Colon (tissue), 2 donors: ENCODE measurements around the gene GLCCI1.

ENCODE experiments used
- FAIRE-seq: peaks from 2 replicates; lab custom pipeline; 2012; peaks lifted over from hg19 to GRCh38; lab: Jason Lieb, UNC
- donor health status: control.
- donor health status: control.

GLCCI1 gene

DNA sequence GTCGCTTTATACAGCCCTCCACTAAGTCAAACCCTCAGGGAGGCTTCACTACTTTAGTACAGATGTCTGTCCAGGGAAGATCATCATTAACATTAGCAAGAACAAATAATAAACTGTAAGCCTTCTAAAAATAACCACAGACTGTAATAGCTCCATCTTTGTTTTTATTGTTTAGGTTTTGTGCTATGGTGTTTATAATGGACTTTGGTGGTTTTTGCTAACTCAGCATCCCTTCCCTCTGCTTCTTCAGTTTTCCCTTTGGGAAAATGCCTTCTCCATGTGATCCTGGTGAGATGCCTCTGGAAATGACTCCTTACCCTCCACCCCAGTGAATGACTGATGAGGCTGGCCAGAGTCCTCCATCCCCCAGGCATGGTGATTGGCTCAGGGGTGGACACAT lies 162.1 kb downstream of the GLCCI1 start:
- FAIRE-seq: no peak

- no peak for FAIRE-seq
These were observed 163.4 kb downstream of the GLCCI1 start for GRCh38 chr7:8131694-8132605.

DNA sequence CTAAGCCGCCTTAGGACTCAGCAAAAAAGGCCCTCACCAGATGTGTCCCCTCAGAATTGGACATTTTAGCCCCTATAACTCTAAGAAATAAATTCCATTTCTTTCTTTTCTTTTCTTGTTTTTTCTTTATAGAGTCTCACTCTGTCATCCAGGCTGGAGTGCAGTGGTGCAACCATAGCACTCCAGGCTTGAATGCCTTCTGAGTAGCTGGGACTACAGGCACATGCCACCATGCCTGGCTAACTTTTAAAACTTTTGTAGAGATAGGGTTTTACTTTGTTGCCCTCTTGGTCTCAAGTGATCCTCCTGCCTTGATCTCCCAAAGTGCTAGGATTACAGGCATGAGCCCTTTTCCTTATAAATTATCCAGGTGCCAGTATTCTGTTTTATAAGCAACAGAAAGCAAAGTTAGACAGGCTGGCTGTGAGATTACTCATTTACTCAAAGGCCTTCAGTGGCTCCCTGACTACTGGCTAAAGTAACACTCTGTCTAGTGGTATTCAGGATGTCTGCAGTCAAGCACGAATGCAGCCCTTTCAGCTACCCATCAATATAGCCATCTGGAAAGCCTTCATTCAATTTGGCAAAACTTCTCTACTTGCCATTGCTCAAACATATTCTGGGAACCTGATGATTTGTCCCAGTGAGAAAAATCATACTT lies 164.7 kb downstream of the GLCCI1 start:
- FAIRE-seq: no peak

GRCh38 chr7:8134089-8134733 lies 165.6 kb downstream of the GLCCI1 start:
- no peak for FAIRE-seq

- no peak for FAIRE-seq
These were observed 166.8 kb downstream of the GLCCI1 start for GRCh38 chr7:8135417-8135816.

GRCh38 chr7:8136051-8136730 lies 167.6 kb downstream of the GLCCI1 start:
- FAIRE-seq: no peak
